ENCODE results near the gene CCDC57. TPM values are rescaled to one million over a fixed set of nuclear protein-coding genes. Genes with fewer than 3 reads are reported as not detected.
A peak's percentile ranks its signal among the peaks of the same experiment; 100 is the strongest.
"Not testable (repeated sequence)": the region's sequence is repeated elsewhere in the genome, so short reads cannot be mapped to it uniquely, and the experiment has no call there.

The CCDC57 gene
- total and polyA plus RNA-seq, 9 of the 15 experiments (the other 6 are each of a cell fraction or from before 2014, with no cell fraction given): 0.83 to 36.2 (median 13.6) TPM

GRCh38 chr17:82175201-82175600 is 37.4 kb downstream of the CCDC57 start:
- H3K4me3 ChIP-seq: no peak overlapping the region
- ChIA-PET CTCF (ENCODE audit: low intra/inter-chr PET ratio) (no interaction called here), POLR2A (no interaction called here)
- in situ Hi-C loops (cut with MboI) (no loop called here), intact Hi-C loops (cut with micrococcal nuclease) (no loop called here)
- no peaks in the 10 kb centered on the region for H3K27me3 ChIP-seq (ENCODE audit: control insufficient read depth in 2 of 2, insufficient read depth in 2 of 2, low read length in 2 of 2)
- no peaks in the 10 kb centered on the region for H3K9me3 ChIP-seq (replicated peaks; ENCODE audit: control insufficient read depth, insufficient read depth, low read depth, low read length)
- WGBS (ENCODE audit: insufficient coverage, low coverage, missing lambda C conversion rate): 95% methylated on average over 8 of the region's 10 CpGs
- no peak overlapping the region for H3K9ac ChIP-seq (ENCODE audit: insufficient read depth in 1 of 2, low read depth in 2 of 2, low read length in 2 of 2)
- TF ChIP-seq C11orf30 (IDR thresholded peaks at IDR 0.05; ENCODE audit: low read depth) (no peak), RCOR1 (IDR thresholded peaks at IDR 0.05; ENCODE audit: borderline replicate concordance in 1 of 2, low read depth in 2 of 2, low read length in 2 of 2) (no peak), RBM25 (IDR thresholded peaks at IDR 0.05; ENCODE audit: low read depth, low read length, severe bottlenecking) (no peak)
- H3K79me2 ChIP-seq (ENCODE audit: control insufficient read depth, insufficient read depth, low read length): no peaks in the 10 kb centered on the region
- FAIRE-seq (no peak), DNase-seq (ENCODE audit: extremely low read depth in 1 of 4, low spot score in 3 of 4) (no peak), ATAC-seq (no peak)
- H3K4me1 ChIP-seq (replicated peaks in 1 of 2; ENCODE audit: control insufficient read depth in 2 of 2, insufficient read depth in 2 of 2, low read length in 2 of 2): peaks cover 10 to 26% of the 10 kb centered on the region in 2 experiments; a peak in 4 of 5 replicates
- peaks cover 46% of the 10 kb centered on the region; the same call in 2 of the 3 replicates for H3K36me3 ChIP-seq (ENCODE audit: control insufficient read depth, insufficient read depth, low read length)
- H3K9me1 ChIP-seq (ENCODE audit: control insufficient read depth, insufficient read depth, low read length): peaks cover 3% of the 10 kb centered on the region
- H4K20me1 ChIP-seq (replicated peaks; ENCODE audit: control insufficient read depth, insufficient read depth, low read length): no peaks in the 10 kb centered on the region
- H3K4me2 ChIP-seq (ENCODE audit: insufficient read depth, low read length): no peak overlapping the region
- H3K27ac ChIP-seq (ENCODE audit: extremely low read depth, low read depth, low read length): no peak overlapping the region
- no TSS peak for BruUV-seq (replicated peaks)
- H2AFZ ChIP-seq (ENCODE audit: low read depth, low read length): no peak overlapping the region

GRCh38 chr17:82174042-82174857 is 38.4 kb downstream of the CCDC57 start:
- CTCF ChIA-PET (ENCODE audit: low intra/inter-chr PET ratio); BruUV-seq (replicated peaks); H3K4me2 ChIP-seq (ENCODE audit: insufficient read depth, low read length); DNase-seq (ENCODE audit: extremely low read depth in 1 of 4, low spot score in 3 of 4); H3K27me3 ChIP-seq (ENCODE audit: control insufficient read depth in 2 of 2, insufficient read depth in 2 of 2, low read length in 2 of 2); H3K9me1 ChIP-seq (ENCODE audit: control insufficient read depth, insufficient read depth, low read length); intact Hi-C loops (cut with micrococcal nuclease); H3K27ac ChIP-seq (ENCODE audit: extremely low read depth, low read depth, low read length); H3K4me3 ChIP-seq; H4K20me1 ChIP-seq (replicated peaks; ENCODE audit: control insufficient read depth, insufficient read depth, low read length); FAIRE-seq; ATAC-seq; in situ Hi-C loops (cut with MboI); H3K9me3 ChIP-seq (replicated peaks; ENCODE audit: control insufficient read depth, insufficient read depth, low read depth, low read length); H2AFZ ChIP-seq (ENCODE audit: low read depth, low read length); POLR2A ChIA-PET; H3K79me2 ChIP-seq (ENCODE audit: control insufficient read depth, insufficient read depth, low read length): not testable (repeated sequence)
- 69% methylated on average over 16 of the region's 17 CpGs for WGBS (ENCODE audit: insufficient coverage, low coverage, missing lambda C conversion rate)
- H3K4me1 ChIP-seq (replicated peaks in 1 of 2; ENCODE audit: control insufficient read depth in 2 of 2, insufficient read depth in 2 of 2, low read length in 2 of 2): peaks cover 10 to 26% of the 10 kb centered on the region in 2 experiments; a peak in 4 of 5 replicates
- H3K9ac ChIP-seq (ENCODE audit: insufficient read depth in 1 of 2, low read depth in 2 of 2, low read length in 2 of 2): peak overlapping the region in 1 of 2 experiments; percentile 79; a peak in 1 of 4 replicates
- H3K36me3 ChIP-seq (ENCODE audit: control insufficient read depth, insufficient read depth, low read length): peaks cover 53% of the 10 kb centered on the region; the same call in 2 of the 3 replicates
